ENCODE data around the gene TRMT11.
"Not testable (repeated sequence)": the region's sequence is repeated elsewhere in the genome, so short reads cannot be mapped to it uniquely, and the experiment has no call there.

TRMT11 gene

DNA sequence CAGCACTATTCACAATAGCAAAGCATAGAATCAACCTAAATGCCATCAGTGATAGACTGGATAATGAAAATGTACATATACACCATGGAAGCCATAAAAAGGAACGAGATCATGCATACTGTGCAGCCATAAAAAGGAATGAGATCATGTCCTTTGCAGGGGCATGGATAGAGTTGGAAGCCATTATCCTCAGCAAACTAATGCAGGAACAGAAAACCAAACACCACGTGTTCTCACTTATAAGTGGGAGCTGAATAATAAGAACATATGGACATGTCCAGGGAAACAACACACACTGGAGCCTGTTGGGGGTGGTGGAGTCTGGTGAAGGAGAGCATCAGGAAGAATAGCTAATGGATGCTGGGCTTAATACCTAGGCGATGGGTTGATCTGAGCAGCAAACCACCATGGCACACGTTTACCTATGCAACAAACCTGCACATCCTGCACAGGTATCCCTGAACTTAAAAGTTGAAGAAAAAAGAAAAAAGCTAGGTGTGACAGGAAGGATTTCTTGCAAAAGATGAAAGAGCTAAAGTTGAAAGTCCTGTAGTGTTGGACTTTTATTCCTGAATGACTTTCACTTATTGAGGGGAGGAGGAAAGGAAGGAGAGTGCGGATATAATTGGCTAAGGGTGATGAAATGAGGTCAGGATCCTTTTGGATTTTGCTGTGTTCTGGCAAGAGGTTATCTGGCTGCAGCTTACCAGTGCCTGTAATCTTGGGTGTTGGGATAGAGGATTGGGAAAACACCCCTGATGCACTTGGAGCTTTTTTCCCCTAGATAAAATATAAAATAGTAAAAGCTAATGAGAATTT, 8.5 kb downstream of the TRMT11 start:
- DNase-seq (ENCODE audit: low read depth in 2 of 2) = no peak

DNA sequence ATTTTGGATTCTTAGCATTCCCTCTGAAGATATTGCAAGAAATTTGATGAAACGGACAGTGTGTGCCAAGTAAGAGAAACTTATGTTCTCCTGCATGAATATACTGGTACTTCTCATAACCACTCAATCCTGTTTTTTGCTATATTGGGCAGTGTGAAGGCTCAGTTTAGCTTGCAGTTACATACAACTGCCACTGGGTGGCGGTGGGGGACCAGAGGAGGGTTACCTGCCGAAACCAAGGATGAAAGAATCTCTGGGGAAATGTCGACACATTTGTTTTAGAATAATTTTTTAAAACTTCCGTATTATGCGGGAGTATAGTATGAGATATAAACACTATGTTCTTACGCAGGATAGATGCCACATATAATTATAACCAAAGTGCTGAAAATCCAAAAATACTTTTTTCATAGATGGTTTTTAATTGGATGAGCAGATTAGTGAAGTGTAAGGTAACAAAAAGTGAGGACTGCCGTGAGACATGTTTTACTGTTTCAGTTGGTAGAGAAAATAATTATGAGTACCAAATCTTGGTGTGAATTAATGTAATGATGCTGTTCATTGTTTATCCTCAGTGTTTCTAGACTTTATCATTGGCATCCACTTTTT, 9.7 kb downstream of the TRMT11 start:
- DNase-seq (ENCODE audit: low read depth in 2 of 2) = peak; percentile 30 to 46

DNA sequence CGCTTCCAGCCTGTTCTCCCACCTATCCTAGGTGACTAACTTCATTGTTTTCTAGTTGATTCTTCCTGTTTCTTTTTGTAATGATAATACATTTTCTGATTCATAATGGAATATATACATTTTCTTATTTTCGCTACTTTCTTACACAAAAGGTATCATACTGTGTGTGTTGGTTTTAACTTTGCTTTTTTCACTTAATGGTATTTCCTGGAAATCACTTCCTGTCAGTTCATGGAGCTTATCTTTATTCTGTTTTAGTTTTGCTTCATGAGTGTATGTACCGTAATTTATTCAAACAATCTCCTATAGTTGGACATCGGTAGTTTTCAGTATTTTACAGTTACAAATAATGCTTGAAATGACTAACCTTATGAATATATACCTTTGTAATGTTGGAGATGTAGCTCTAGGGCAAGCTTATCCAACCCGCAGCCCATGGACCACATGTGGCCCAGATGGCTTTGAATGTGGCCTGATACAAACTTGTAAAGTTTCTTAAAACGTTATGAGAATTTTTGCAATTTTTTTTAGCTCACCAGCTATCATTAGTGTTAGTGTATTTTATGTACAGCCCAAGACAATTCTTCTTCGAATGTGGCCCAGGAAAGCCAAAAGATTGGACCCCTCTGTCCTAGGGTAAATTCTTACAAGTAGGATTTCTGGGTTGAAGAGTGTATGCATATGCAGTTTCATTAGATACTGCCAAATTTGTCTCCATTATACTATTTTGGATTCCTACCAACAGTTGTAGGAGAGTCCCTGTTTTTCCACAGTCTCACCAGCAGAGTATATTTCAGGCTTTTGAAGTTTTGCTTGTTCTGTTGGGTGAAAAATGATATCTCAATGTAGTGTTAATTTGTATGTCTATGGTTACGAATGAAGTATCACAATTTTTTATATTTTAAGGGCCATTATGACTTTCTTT, 16.7 kb downstream of the TRMT11 start:
- DNase-seq (ENCODE audit: low read depth in 2 of 2) = no peak

DNA sequence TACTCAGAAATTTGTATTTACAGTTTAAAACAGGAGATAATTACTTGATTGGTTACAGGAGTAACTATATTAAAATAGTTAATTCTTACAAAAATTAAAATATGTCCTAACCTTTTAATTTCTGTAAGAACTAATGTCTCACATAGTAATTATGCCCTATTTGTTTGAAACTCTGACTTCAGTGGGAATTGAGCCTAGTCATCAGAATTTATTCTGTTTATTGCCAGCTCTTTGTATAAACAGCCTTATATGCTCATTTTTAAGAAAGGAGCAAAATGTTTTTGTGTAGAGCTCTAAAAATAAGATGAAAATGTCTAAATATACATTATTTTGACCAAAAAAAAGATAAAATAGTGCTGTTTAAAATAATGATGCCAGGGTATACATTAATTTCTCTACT, 21.5 kb downstream of the TRMT11 start:
- no peak for DNase-seq (ENCODE audit: low read depth in 2 of 2)

DNA sequence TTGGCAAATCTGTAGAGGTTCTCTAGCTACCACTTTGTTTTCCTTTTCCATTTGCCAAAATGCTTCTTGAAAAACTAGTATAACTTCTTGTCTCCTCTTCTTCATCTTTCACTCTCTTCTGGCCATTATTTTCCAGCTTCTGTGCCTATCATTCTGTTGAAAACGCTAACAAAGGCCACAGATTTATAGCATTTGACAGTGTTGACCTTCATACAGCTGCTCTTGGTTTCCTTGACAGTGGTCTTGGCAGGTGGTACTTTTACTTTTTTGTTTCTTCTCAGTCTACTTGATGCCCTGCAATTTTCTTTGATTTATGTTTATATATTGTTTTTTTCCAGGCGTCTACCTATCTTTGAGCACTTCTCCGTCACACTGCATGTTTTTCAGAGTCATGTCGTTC, 23.7 kb downstream of the TRMT11 start:
- DNase-seq (ENCODE audit: low read depth in 2 of 2) = no peak

DNA sequence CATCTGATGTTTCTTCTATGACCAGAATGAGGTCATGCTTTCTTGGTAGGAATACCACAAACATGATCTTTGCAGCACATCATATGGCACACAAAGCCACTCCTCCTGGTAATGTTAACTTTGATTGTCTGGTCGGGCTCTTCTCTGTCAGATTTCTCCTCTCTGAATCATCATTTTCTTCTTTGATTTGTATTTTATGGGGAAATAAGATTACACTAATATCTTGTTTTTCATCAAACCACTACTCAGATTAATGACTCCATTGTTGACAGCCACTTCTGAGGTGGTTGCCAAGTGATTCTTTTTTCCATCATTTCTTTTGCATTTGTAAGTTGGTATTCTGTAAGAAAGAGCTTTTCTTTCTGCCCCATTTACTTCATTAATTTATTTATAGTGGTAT, 29.5 kb downstream of the TRMT11 start:
- DNase-seq (ENCODE audit: low read depth in 2 of 2) = no peak

DNA sequence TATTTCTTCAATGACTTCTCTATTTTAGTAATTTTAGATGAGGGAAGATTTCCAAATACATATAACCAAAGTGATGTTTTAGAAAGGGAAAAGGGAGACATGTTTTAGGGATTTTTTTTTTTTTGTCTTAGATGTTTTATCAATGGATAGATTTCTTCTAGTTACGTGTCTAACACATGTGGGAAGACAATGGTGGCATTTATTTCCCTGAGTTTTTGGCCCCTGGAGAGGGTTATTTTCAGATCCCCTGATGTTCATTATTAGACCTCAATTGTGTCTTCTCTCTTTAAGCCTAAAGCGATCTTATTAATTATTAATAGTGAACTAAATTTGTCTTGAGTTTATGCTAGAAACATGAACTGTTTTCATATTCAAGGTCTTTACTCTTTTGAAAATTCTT, 30.3 kb downstream of the TRMT11 start:
- DNase-seq (ENCODE audit: low read depth in 2 of 2) = no peak

DNA sequence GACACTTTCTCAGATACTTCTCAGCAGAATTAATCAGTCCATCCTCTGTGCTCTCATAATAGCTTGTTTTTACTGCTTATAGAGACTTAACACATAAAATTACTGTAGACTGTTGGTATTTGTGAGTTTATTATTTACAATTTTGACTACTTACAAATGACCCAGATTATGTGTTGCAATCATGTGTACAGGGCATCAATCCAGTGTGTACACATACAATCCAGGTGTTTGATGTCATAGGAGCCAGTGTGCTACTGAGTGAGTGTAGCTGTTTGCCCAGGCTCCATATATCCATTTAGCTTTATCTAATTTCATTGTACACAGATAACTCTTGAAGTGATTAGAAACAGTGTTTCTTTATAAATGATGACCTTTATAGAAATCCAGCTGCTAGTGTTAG, 31.3 kb downstream of the TRMT11 start:
- DNase-seq (ENCODE audit: low read depth in 2 of 2) = no peak

DNA sequence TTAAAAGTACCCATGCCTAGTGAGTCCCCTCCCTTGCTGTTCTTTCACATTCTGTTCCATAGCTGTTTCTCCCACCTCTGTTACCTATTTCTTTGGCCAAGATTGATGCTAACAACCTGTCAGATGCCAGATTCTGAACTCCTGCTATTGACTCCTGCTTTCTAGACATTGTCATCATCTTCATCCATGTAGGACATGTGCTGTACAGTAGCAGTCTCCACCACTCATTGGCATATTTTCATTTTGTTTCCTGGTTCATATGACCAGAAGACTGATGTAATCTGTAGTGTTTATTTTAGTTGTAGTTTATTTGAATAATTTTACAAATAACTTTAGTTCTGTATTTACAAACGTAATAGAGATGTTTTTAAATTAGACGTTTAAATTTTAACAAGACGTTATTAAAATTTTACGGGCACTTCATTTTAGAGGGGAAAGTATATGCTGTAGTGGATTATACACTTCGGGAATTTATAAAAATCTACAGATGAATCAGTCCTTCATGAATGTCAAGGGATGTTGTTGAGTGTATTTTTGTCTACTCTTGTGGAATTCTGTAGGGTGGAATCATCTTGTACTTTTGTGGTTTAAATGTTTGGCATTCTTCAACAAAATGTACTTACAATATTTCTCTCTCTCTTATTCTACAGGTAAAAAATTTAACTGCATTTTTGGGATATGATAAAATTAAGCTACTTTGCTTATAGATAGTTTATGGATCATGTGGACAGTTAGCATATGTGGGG, 34.1 kb downstream of the TRMT11 start:
- no peak for DNase-seq (ENCODE audit: low read depth in 2 of 2)

DNA sequence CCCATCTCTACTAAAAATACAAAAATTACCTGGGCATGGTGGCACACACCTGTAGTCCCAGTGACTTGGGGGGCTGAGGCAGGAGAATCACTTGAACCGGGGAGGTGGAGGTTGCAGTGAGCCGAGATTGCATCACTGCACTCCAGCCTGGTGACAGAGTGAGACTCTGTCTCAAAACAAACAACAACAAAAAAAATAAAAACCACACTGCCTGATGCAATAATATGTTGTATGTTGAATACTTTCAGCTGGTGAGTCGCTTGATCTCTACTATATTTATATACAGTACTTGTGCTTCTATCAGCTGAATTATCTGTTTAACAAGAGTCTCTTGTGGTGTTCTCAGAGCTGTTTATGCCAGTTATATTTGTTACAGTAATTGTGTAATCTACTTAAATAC, 37.1 kb downstream of the TRMT11 start:
- DNase-seq (ENCODE audit: low read depth in 2 of 2) = not testable (repeated sequence)

DNA sequence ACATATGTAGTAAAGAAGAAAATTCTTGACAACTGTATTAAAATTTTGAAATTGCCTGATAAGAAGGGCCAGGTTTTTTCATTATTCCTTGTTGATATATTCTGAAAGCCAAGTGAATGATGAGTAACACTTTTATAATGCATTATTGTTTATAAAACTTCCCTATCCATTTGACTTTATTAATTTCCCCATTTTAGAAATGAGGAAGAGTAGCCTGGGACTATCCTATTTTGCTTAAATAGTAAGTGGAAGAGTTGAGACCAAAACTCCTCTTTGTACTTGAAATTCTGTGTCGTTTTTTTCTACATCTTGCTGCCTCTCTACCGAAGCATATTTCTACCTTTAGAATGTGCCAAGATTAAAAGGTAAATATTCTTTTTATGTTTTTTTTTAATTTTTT, 39.7 kb downstream of the TRMT11 start:
- DNase-seq (ENCODE audit: low read depth in 2 of 2) = no peak

DNA sequence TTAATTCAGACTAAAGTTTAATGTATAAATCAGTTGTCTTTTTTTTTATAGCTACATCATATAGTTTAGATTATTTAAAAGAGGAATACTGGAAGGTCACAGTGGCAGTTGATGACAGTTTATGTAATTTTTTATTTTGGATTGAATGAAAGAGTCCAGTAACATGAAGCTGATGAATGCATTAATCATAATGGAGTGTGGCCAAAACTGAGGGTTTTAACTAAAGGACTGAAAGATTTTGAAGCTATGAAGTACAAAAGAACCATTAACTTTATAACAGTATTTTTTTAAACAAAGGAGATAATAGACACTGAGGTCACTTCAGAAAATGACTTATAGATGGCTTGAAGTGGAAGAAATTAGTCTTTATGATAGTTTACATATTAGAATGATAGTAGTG, 41.3 kb downstream of the TRMT11 start:
- DNase-seq (ENCODE audit: low read depth in 2 of 2) = no peak

DNA sequence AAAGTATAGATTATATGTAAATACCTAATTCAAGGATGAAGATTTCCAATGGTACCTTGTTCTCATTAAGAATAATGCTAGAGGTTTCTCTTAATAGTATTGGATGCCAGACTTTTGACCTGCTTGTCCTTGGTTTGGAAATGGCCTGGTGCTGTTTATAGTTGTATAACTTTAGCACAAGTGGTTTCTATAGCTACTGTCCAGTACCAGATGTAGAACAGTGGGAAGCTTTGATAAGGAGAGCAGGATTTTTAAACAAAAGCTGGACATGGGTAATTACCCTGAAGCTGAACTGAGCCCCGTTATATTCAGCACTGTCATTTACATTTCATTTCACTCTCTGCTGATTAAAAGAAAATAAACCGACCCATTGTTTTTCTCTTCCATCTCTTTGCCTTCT, 43.7 kb downstream of the TRMT11 start:
- DNase-seq (ENCODE audit: low read depth in 2 of 2) = no peak

DNA sequence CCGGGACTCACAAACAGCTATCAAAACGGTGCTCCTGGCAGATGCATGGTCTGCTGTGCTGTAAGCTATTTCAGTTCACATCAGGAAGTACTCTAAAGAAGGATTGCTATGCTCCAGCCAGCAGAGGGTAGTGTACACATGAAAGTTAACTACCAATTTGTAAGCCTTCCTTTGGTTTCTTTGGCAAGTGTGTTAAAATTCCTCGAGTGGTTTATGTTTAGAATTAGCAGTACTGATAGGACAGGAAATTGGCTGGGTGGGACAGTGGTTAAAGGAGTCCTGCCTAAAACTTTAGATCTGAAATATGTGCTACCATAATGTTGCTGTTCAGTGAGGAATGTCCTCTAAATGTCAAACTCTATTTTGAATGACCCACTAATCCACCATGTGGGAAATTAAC, 47.4 kb downstream of the TRMT11 start:
- no peak for DNase-seq (ENCODE audit: low read depth in 2 of 2)

DNA sequence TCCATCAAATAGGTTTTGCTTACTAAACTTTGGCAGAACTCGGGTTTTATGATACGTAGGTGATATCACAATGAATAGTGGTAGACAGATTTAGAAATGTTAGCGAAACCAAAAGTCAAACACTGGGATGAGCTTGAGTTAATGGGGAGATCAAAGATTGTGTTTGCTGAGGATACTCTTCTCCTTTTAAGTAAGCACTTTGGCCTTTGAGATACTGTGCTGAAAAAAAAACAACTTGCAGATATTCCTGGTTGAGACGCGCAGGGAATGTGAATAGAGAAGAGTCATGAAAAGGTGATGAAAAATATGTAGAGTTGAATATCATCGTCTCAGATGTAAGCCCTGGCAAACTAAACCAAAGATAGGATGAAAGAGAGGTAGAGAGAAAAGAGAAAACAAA, 48.3 kb downstream of the TRMT11 start:
- DNase-seq (ENCODE audit: low read depth in 2 of 2) = no peak

DNA sequence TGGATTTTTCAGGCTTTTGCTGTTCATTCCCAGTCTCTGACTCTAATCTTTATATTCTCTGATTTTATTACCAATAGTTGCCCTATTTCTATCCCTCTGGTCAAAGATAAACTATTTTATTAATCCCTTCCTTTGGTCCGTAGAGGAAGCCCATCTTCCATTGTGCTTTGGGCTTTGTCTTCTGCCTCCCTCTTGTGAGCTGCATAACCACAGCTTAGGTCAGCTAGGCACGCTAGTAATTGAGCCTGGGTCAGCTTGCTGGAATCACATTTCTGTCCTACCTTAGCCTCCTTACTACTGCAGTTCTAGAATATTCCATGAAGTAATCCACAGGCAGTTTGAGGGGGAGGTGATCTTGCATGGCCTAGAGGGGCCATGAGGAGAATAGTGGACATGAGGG, 49.4 kb downstream of the TRMT11 start:
- no peak for DNase-seq (ENCODE audit: low read depth in 2 of 2)

DNA sequence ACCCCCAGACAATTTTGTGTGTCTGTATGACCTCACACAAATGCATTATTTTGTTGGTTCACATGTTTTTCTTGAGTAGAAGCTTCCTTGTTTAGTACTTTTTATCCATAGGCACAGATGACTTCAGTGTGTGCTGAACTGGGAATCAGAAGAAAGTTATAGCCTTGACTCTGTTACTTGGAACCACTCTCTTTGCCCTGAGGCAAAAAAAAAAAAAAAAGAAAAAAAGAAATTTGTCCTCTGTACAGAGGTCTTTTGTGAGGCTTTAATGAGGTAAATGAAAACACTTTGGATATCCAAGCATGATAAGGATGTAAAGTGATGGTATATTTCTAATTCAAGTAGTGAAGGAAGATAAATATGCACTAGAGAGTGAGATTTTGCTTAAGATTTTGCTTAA, 51.9 kb downstream of the TRMT11 start:
- no peak for DNase-seq (ENCODE audit: low read depth in 2 of 2)

DNA sequence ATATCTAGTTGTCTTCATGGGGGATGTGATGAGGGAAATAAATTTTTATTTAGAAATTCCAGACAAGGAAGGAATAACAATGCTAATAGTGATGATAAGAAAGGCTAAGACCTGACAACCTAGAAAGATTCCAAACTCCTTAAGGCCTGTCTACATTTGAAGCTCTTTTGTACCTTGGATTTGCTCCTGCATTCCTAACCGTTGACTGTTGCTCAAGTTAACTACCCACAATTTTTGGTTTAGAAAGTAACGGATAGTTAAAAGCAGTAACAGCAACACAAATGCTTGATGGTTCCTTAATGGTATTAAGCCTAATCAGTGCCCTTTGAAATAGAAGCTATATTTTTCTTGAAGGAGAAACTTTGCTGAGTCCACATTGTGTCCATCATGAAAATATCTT, 52.9 kb downstream of the TRMT11 start:
- DNase-seq (ENCODE audit: low read depth in 2 of 2) = no peak

DNA sequence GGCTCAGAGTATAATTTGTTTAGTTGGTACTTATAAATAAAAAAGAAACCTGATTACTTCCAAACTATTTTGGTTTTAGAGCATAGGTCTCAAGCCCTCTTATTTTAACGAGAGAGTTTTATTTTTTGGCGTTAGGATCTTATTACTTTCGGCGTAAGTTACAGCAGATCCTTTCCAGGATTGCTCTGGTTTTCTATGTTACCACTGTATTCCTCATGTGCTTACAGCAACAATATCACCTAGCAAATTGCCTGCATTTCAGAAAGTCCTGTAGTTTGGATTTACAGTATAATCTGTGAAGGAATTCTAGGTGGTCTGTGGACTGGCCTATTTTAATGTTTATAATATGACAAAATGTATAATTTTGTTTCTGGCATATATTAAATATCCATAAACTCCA, 54.1 kb downstream of the TRMT11 start:
- DNase-seq (ENCODE audit: low read depth in 2 of 2) = no peak

DNA sequence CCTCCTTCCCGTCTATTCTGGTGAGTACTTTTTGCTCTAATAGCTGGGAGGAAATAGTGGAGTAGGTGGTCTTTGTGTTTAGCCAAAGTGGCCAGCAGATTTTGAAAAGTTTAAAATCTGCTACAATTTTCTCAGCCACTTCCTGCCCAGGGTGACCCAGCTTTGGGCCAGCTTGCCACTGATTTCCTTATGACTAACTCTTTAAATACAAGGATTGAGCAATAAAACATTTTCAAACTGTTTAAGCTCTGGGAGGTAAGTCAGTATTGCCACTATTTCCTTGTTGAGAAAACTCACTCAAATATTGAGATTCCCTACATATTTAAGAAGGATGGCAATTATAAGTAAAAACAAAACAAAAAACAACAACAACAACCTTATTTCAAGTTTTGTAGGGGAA, 54.5 kb downstream of the TRMT11 start:
- no peak for DNase-seq (ENCODE audit: low read depth in 2 of 2)

DNA sequence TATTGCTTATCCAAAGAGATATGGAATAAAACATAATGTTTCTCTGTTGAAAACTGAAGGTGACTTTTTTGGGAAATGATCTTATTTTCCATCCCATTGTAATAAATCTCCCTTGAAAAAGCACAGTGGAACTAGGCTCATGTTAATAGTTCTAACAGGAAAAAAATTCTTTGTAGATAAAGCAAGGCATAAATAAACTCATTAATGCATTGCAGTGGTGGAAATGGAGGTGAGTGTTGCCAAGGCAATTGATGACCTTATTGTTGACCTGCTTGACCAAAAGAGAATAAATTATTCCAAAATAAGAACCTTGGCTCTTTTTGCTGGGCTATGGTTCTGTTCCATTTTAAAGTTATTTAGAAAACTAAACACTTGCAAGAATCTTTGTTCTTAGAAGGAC, 55.2 kb downstream of the TRMT11 start:
- DNase-seq (ENCODE audit: low read depth in 2 of 2) = no peak

DNA sequence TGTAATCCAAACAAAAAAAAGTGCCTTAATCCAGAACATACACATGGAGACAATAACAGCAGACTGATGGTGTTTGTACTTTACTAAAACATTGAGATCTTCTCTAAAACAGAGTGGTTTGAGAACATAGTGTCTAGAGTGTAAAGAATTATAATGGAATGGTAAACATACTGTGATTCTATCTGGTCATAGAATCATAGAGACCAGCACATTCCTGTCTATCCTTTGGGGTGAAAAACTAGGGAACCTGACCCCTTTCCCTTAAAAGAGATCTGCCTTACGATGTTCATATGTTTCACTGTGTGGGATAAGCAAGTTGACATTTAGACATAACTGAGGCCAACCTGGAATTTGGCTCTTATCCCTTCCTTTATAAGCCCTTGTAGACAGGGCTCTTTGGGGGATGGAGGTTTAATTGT, 55.7 kb downstream of the TRMT11 start:
- DNase-seq (ENCODE audit: low read depth in 2 of 2) = no peak

Measured in stimulated activated CD8-positive, alpha-beta memory T cell treated with anti-CD3 and anti-CD28 coated beads, Interleukin-2, amount 100 ng/mL, for 1 hour (primary cell).